GM10847 (cell line): ENCODE results near the gene CCL5.

Source experiments
- POLR2A ChIP-seq: IDR thresholded peaks from 2 replicates; pipeline ENCODE4 v1.6.1; 2011; ENCODE audit not compliant: insufficient read length; ENCODE audit errors: extremely low read depth

The CCL5 gene

GRCh38 chr17:35906191-35906925, 26.2 kb upstream of the CCL5 start:
- TF ChIP-seq POLR2A: no peak

DNA sequence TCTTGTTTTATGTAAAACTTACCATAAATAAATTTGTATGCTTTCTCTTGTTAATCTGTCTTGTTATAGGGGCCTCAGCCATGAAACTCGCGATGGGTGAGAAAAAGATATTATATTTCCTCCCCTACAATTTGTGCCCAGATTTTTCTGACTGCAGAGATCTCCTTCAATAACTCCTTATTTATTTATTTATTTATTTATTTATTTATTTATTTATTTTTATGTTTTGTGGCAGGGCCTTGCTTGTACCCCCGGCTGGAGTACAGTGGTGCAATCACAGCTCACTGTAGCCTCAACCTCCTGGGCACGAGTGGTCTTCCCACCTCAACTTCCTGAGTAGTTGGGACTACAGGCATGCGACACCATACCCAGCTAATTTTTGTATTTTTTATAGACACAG, 23.3 kb upstream of the CCL5 start:
- TF ChIP-seq POLR2A: no peak

- TF ChIP-seq POLR2A: no peak
Measured at GRCh38 chr17:35901631-35902175, 21.5 kb upstream of the CCL5 start.

DNA sequence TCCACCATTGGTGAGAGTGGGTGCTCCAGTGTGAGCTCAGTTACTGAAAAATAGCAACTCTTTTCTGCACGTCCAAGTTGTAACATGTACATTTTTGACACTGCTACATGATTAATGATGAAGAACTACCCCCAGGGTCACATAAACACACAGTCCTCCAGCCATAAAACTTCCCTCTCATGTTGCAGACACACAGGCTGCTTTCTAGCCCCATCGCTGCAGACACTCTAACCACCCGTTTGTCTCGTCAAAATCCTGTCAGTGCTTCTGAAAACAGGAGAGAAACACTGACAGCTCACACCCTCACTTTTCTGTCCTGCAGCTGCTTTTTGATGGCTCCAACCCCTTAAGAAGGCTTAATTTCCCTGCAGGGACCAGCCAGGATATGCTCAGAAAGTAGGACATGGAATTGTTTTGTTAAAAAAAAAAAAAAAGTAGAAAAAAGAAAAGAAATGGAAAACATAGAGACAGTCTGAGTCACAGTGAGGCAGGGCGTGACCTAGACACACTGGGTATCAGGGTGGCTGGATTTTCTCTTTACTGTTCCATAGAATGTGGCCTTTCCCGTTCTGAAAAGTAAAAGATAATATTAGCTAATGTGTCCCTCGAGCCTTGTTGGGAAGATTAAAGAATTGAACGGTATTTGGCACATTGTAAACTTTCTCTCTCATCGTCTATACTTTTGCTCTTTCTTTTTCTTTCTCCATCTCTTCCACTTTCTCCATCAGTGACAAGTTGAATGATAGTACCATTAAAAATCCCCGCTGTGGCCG, 20.7 kb upstream of the CCL5 start:
- TF ChIP-seq POLR2A: no peak

GRCh38 chr17:35900280-35900679, 20.1 kb upstream of the CCL5 start:
- no peak for TF ChIP-seq POLR2A

GRCh38 chr17:35898283-35899070, 18.3 kb upstream of the CCL5 start:
- no peak for TF ChIP-seq POLR2A

DNA sequence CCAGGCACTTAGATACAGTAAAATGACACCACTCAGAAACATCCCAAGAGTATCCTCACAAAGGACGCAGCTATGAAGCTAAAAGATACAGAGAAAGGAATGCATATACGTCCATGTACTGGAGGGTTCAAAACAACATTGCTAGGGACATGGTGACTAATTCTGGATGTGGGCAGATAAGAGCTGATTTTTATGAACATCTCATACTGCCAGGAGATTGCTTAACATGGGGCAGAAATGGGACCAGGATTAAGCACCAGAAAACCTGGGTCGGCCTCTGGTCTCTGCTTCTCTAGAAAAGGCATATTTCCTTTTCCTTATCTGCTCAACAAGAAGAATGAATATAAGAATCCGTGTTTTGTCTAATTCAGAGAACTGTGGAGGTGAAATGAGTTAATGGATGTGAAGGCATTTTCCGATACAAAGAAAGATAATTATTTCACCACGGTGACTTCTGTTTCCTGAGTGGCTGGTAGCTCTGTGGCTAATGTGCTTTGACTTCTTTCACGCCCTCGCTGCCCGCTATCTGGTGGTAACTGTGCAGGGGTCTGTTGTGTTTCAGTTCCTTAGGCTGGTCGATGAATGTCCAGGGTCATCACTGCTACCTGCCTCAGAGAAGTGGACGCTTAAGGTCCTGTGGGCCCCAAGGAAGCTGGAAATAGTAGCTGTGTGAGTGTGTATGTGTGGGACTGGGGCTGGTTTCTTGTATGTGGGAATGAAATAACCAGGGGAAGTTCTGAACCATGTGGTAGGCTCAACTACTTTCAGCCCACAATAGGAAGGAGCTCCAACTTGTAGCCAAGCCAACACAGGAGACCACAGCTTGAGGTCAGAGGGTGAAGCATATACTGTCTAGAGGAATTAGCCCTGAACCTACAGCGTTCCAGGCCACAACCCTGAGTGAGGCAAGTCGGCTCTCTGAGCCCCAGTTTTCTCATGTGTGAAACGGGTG, 15.8 kb upstream of the CCL5 start:
- TF ChIP-seq POLR2A: no peak

- no peak for TF ChIP-seq POLR2A
Measured at GRCh38 chr17:35894206-35894605, 14.0 kb upstream of the CCL5 start.

DNA sequence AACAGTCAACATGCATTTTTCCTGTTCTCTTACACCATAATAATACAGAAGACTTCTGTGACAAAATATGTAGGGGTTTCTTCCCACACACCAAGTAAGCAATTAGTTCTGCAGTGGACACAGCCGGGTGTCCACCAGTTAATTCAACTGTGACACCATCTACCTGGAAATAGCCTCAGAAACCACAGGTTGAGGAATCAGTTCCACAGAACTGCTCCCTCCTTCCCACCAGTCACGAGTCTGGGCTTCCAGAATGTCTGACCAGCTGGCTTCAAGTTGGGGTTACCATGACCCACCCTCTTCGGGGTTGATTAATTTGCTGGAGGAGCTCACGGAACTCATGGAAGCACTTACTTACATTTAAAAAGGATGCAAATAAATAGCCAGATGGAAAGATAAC, 13.6 kb upstream of the CCL5 start:
- TF ChIP-seq POLR2A: no peak

DNA sequence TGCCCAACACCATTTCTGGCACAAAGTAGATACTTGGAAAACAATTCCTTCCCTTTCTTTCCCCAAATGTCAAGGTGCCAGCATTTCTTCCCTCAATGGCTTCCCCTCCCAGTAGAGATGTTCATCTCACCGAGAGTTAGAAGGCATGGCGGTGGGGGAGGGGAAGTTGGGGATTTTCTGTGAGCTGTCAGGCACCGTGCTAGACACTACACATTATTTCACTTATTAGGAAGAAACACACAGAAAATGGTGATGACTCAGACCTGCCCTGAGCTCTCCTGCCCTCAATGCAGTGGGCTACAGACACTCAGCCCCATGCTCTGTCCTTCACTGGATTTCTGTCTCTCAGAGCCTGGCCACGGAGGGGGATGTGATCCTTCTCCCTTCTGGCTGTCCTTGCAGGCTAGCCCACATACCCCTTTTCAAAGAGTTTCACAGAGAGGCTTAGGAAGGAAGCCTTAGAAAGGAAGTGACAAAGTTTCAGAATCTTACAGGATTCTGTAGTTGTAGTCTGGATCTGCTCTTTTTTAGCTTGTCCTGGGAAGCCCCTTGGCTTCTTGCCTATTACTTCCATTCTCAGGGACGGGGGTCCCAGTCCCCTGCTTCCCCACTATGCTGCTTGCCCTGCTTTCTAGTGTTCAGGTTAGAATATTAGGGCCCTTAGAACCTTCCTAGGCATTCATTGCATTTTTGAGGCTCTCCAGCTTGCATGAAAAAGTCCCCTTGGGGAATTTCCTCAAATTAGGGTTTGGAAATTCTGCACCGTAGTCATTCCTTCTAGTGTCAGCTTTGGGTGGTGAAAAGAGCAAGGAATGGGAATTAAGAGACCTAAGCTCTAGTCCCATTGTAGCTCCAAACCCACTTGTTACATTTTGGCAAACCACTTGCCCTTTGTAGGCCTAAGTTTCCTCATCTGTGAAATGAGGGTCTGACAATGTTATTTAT, 12.2 kb upstream of the CCL5 start:
- no peak for TF ChIP-seq POLR2A

GRCh38 chr17:35891269-35891668, 11.1 kb upstream of the CCL5 start:
- no peak for TF ChIP-seq POLR2A

GRCh38 chr17:35890774-35891155, 10.6 kb upstream of the CCL5 start:
- TF ChIP-seq POLR2A: no peak
